Epithelial cell of esophagus (primary cell): ENCODE data around the gene AFP.

Experiments
- DNase-seq: peaks from one replicate; pipeline ENCODE4 v3.0.0; 2010; ENCODE audit warnings: low read depth
- H3K4me3 ChIP-seq: 2 replicates; pipeline ENCODE4 v1.5.1; 2011; ENCODE audit warnings: mild to moderate bottlenecking, low read length, control low read depth
- TF ChIP-seq, protein P1 (sequence below): IDR thresholded peaks from 2 replicates; pipeline ENCODE4 v1.5.1; 2011; ENCODE audit warnings: low read depth, mild to moderate bottlenecking, low read length, control low read depth, inconsistent platforms; ENCODE audit not compliant: insufficient read depth; ENCODE audit errors: missing control alignments

Gene AFP

DNA sequence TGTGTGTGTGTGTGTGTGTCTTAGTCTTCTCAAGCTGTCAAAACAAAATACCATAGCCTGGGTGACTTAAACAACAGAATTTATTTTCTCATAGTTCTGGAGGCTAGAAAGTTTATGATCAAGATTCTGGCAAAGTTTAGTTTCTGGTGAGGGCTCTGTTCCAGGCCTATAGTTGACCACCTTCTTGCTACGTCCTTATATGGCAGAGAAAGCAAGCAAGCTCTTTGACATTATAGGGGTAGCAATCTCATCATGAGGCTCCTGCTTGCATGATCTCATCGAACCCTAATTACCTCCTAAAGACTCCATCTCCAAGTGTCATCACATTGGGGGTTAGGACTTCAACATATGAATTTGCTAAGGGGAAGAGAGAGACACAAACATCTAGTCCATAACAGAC is 6.9 kb upstream of the AFP start:
- TF ChIP-seq, protein P1, sequence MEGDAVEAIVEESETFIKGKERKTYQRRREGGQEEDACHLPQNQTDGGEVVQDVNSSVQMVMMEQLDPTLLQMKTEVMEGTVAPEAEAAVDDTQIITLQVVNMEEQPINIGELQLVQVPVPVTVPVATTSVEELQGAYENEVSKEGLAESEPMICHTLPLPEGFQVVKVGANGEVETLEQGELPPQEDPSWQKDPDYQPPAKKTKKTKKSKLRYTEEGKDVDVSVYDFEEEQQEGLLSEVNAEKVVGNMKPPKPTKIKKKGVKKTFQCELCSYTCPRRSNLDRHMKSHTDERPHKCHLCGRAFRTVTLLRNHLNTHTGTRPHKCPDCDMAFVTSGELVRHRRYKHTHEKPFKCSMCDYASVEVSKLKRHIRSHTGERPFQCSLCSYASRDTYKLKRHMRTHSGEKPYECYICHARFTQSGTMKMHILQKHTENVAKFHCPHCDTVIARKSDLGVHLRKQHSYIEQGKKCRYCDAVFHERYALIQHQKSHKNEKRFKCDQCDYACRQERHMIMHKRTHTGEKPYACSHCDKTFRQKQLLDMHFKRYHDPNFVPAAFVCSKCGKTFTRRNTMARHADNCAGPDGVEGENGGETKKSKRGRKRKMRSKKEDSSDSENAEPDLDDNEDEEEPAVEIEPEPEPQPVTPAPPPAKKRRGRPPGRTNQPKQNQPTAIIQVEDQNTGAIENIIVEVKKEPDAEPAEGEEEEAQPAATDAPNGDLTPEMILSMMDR = no peak
- no peak overlapping the region for H3K4me3 ChIP-seq
- no peak for DNase-seq

- no peak overlapping the region for H3K4me3 ChIP-seq
- DNase-seq = no peak
- TF ChIP-seq, protein P1 = no peak
Measured at GRCh38 chr4:73429826-73430587, 6.0 kb upstream of the AFP start.

- H3K4me3 ChIP-seq = no peak overlapping the region
- TF ChIP-seq, protein P1 = no peak
- DNase-seq = no peak
Measured at GRCh38 chr4:73431813-73432168, 4.2 kb upstream of the AFP start.

- H3K4me3 ChIP-seq = no peak overlapping the region
- no peak for DNase-seq
- TF ChIP-seq, protein P1 = no peak
Measured at GRCh38 chr4:73432169-73433000, 3.6 kb upstream of the AFP start.

DNA sequence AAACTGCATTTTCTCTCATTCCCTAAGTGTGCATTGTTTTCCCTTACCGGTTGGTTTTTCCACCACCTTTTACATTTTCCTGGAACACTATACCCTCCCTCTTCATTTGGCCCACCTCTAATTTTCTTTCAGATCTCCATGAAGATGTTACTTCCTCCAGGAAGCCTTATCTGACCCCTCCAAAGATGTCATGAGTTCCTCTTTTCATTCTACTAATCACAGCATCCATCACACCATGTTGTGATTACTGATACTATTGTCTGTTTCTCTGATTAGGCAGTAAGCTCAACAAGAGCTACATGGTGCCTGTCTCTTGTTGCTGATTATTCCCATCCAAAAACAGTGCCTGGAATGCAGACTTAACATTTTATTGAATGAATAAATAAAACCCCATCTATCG is 2.9 kb upstream of the AFP start:
- no peak overlapping the region for H3K4me3 ChIP-seq
- TF ChIP-seq, protein P1 = no peak
- no peak for DNase-seq

- TF ChIP-seq, protein P1 = peak; percentile 56
- H3K4me3 ChIP-seq = no peak overlapping the region
- peak; percentile 18 for DNase-seq
Measured at GRCh38 chr4:73434311-73434710, 1.7 kb upstream of the AFP start.
